ENCODE data around the gene NUBP2. TPM values are rescaled to one million over a fixed set of nuclear protein-coding genes. Genes with fewer than 3 reads are reported as not detected.

NUBP2 gene
- total RNA-seq, 2 donors from 2014 or later = 64.6 to 68.5 TPM

- H3K4me1 ChIP-seq (ENCODE audit: control insufficient read depth in 1 of 2, low read depth in 2 of 2) = peaks cover 8 to 23% of the 10 kb centered on the region in 2 donors
- H3K36me3 ChIP-seq = peaks cover 61% of the 10 kb centered on the region
- H3K27me3 ChIP-seq (replicated peaks; ENCODE audit: insufficient read depth) = no peaks in the 10 kb centered on the region
- ATAC-seq (ENCODE audit: insufficient number of reproducible peaks, low FRiP score, low read depth) (no peak), DNase-seq (ENCODE audit: low spot score) (no peak)
- H3K27ac ChIP-seq = no peak overlapping the region
- no peaks in the 10 kb centered on the region for H3K9me3 ChIP-seq
- TF ChIP-seq, protein P1, sequence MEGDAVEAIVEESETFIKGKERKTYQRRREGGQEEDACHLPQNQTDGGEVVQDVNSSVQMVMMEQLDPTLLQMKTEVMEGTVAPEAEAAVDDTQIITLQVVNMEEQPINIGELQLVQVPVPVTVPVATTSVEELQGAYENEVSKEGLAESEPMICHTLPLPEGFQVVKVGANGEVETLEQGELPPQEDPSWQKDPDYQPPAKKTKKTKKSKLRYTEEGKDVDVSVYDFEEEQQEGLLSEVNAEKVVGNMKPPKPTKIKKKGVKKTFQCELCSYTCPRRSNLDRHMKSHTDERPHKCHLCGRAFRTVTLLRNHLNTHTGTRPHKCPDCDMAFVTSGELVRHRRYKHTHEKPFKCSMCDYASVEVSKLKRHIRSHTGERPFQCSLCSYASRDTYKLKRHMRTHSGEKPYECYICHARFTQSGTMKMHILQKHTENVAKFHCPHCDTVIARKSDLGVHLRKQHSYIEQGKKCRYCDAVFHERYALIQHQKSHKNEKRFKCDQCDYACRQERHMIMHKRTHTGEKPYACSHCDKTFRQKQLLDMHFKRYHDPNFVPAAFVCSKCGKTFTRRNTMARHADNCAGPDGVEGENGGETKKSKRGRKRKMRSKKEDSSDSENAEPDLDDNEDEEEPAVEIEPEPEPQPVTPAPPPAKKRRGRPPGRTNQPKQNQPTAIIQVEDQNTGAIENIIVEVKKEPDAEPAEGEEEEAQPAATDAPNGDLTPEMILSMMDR (IDR thresholded peaks at IDR 0.05) = no peak
- H3K4me3 ChIP-seq = no peak overlapping the region
Measured at GRCh38 chr16:1820946-1821290, 38.2 kb downstream of the NUBP2 start.

DNA sequence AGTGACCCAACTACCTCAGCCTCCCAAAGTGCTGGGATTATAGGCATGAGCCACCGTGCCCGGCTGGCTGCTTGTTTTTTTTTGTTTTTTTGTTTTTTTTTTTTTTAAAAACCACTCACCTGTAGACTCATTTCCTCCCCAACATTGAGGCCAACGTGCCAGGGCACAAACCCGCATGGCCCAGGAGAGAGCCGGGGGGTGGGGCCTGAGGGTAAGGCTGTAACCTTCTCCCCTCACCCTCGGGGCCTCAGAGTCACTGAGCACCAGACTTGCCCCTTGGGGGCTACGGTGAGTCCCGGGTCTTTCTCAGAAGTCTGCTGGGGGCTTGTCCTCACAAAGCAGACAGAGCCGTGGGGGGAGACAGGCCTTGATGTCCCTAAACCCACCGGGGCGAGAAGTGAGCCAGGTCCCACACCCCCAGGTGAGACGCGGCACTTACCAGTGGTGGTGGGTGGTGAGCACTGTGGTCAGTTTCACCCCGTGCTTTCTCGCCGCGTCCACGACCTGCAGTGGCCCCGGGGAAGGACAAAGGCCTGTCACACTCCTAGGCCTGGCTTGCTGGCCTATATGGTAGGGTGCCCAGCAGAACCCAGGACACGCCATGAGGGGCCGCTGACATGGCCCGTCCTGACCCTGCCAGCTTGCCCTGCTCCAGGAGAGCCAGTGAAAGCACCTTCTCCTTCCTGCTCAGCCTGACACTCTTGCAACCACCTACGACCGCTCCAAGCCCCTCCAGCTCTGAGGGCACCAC is 39.3 kb downstream of the NUBP2 start:
- Histone ChIP-seq H3K27ac (no peak overlapping the region), H3K36me3 (peaks cover 50% of the 10 kb centered on the region), H3K4me3 (no peak overlapping the region), H3K27me3 (replicated peaks; ENCODE audit: insufficient read depth) (no peaks in the 10 kb centered on the region), H3K4me1 (ENCODE audit: control insufficient read depth in 1 of 2, low read depth in 2 of 2) (peaks cover 8 to 23% of the 10 kb centered on the region in 2 donors), H3K9me3 (no peaks in the 10 kb centered on the region)
- ATAC-seq (ENCODE audit: insufficient number of reproducible peaks, low FRiP score, low read depth) = no peak
- TF ChIP-seq, protein P1 (IDR thresholded peaks at IDR 0.05) = no peak
- no peak for DNase-seq (ENCODE audit: low spot score)

GRCh38 chr16:1822801-1823200 is 40.0 kb downstream of the NUBP2 start:
- DNase-seq (ENCODE audit: low spot score) = no peak
- no peak for ATAC-seq (ENCODE audit: insufficient number of reproducible peaks, low FRiP score, low read depth)
- H3K36me3 ChIP-seq = peaks cover 45% of the 10 kb centered on the region
- peaks cover 11 to 27% of the 10 kb centered on the region in 2 donors for H3K4me1 ChIP-seq (ENCODE audit: control insufficient read depth in 1 of 2, low read depth in 2 of 2)
- H3K9me3 ChIP-seq = no peaks in the 10 kb centered on the region
- no peak overlapping the region for H3K27ac ChIP-seq
- TF ChIP-seq, protein P1 (IDR thresholded peaks at IDR 0.05) = no peak
- no peaks in the 10 kb centered on the region for H3K27me3 ChIP-seq (replicated peaks; ENCODE audit: insufficient read depth)
- no peak overlapping the region for H3K4me3 ChIP-seq

- Histone ChIP-seq H3K9me3 (no peaks in the 10 kb centered on the region), H3K27me3 (replicated peaks; ENCODE audit: insufficient read depth) (no peaks in the 10 kb centered on the region), H3K27ac (no peak overlapping the region), H3K4me1 (ENCODE audit: control insufficient read depth in 1 of 2, low read depth in 2 of 2) (peaks cover 20 to 37% of the 10 kb centered on the region in 2 donors), H3K4me3 (no peak overlapping the region), H3K36me3 (peaks cover 37% of the 10 kb centered on the region)
- DNase-seq (ENCODE audit: low spot score) (no peak), ATAC-seq (ENCODE audit: insufficient number of reproducible peaks, low FRiP score, low read depth) (no peak)
- TF ChIP-seq, protein P1 (IDR thresholded peaks at IDR 0.05) = no peak
Measured at GRCh38 chr16:1823821-1824220, 41.1 kb downstream of the NUBP2 start.

- ATAC-seq (ENCODE audit: insufficient number of reproducible peaks, low FRiP score, low read depth) (no peak), DNase-seq (ENCODE audit: low spot score) (no peak)
- Histone ChIP-seq H3K36me3 (peaks cover 22% of the 10 kb centered on the region), H3K4me1 (ENCODE audit: control insufficient read depth in 1 of 2, low read depth in 2 of 2) (peaks cover 20 to 42% of the 10 kb centered on the region in 2 donors), H3K27me3 (replicated peaks; ENCODE audit: insufficient read depth) (no peaks in the 10 kb centered on the region), H3K27ac (peak overlapping the region; percentile 70 to 76), H3K9me3 (no peaks in the 10 kb centered on the region), H3K4me3 (peak overlapping the region; percentile 87)
- TF ChIP-seq, protein P1 (IDR thresholded peaks at IDR 0.05) = no peak
Measured at GRCh38 chr16:1825381-1825863, 42.7 kb downstream of the NUBP2 start.

All from thoracic aorta (tissue), 2 donors.